Lower leg skin (tissue), 4 donors: ENCODE data around the gene NEUROD6. TPM values are rescaled to one million over a fixed set of nuclear protein-coding genes. Genes with fewer than 3 reads are reported as not detected.

Source experiments
- DNase-seq, 2 donors: peaks; one replicate each; pipeline ENCODE4 v3.0.0-alpha.2; 2019; ENCODE audit warnings: low spot score in 2 of 2
- H3K4me3 ChIP-seq: fragments of 200-600 bp; sonication (generic); 2 replicates; pipeline ENCODE4 v1.5.1; 2017; ENCODE audit warnings: mild to moderate bottlenecking, low read depth; ENCODE audit not compliant: poor library complexity, severe bottlenecking
- CTCF ChIP-seq, 3 donors: fragments of 450-650 bp; IDR thresholded peaks; one replicate each; pipeline ENCODE4 v1.5.1; 2016; ENCODE audit warnings: antibody characterized with exemption in 3 of 3, mild to moderate bottlenecking in 3 of 3, moderate library complexity in 2 of 3
- POLR2A ChIP-seq, 2 donors: fragments of 450-650 bp; IDR thresholded peaks; one replicate each; pipeline ENCODE4 v1.6.1; 2016 to 2017; ENCODE audit warnings: antibody characterized with exemption in 2 of 2, mild to moderate bottlenecking in 1 of 2, moderate library complexity in 1 of 2
- WGBS, 2 donors: methylation state at CpG; one replicate each; pipeline ENCODE4 v1.1.5; 2018; 5-methylcytosine and 5-hydroxymethylcytosine counted together
- intact Hi-C: fragments of 100-400 bp; cut with DNase I; formaldehyde crosslinking; loops from one replicate; pipeline ENCODE4 v1.15.0; 2023; ENCODE audit warnings: low total_unique reads
- total RNA-seq, 4 donors: library from RNA; depleted of rRNA; stranded (reverse); fragments of >200 nt; gene quantifications; one replicate each; pipeline ENCODE4 v1.1.0, GENCODE V29; 2016

NEUROD6 gene
- total RNA-seq, 4 donors from 2014 or later, result not detected

- no peak for TF ChIP-seq POLR2A (IDR thresholded peaks at IDR 0.05)
- no peak for DNase-seq
- no peak overlapping the region for H3K4me3 ChIP-seq
- 38 to 46% methylated on average over 2 of the region's 2 CpGs for WGBS, 2 donors
- intact Hi-C loops, result no loop called here
Observed at GRCh38 chr7:31327071-31327470, 13.5 kb downstream of the NEUROD6 start.

- 57 to 63% methylated on average over 2 of the region's 2 CpGs for WGBS, 2 donors
- intact Hi-C loops, result no loop called here
- DNase-seq, result no peak
- TF ChIP-seq POLR2A (IDR thresholded peaks at IDR 0.05) (no peak), CTCF (IDR thresholded peaks at IDR 0.05) (no peak)
- H3K4me3 ChIP-seq, result no peak overlapping the region
Observed at GRCh38 chr7:31326416-31326815, 14.1 kb downstream of the NEUROD6 start.

- DNase-seq, result no peak
- no peak overlapping the region for H3K4me3 ChIP-seq
- intact Hi-C loops, result no loop called here
- WGBS, 2 donors, result 64 to 85% methylated on average over 1 of the region's 1 CpG
- no peak for TF ChIP-seq POLR2A (IDR thresholded peaks at IDR 0.05)
- TF ChIP-seq CTCF (IDR thresholded peaks at IDR 0.05), result no peak
Observed at GRCh38 chr7:31323101-31323500, 17.4 kb downstream of the NEUROD6 start.

- DNase-seq, result no peak
- intact Hi-C loops, result no loop called here
- TF ChIP-seq POLR2A (IDR thresholded peaks at IDR 0.05) (no peak), CTCF (IDR thresholded peaks at IDR 0.05) (no peak)
- no peak overlapping the region for H3K4me3 ChIP-seq
Observed at GRCh38 chr7:31320675-31321074, 19.9 kb downstream of the NEUROD6 start.

GRCh38 chr7:31318313-31318712 lies 22.2 kb downstream of the NEUROD6 start:
- TF ChIP-seq POLR2A (IDR thresholded peaks at IDR 0.05), result no peak
- no peak for TF ChIP-seq CTCF (IDR thresholded peaks at IDR 0.05)
- DNase-seq, result no peak
- intact Hi-C loops, result no loop called here
- no peak overlapping the region for H3K4me3 ChIP-seq
- WGBS, 2 donors, result 69 to 73% methylated on average over 5 of the region's 5 CpGs

- TF ChIP-seq CTCF (IDR thresholded peaks at IDR 0.05) (no peak), POLR2A (IDR thresholded peaks at IDR 0.05) (no peak)
- DNase-seq, result no peak
- intact Hi-C loops, result no loop called here
- WGBS, 2 donors, result 85 to 90% methylated on average over 2 of the region's 2 CpGs
- H3K4me3 ChIP-seq, result no peak overlapping the region
Observed at GRCh38 chr7:31316876-31317275, 23.6 kb downstream of the NEUROD6 start.
